Activated naive CD4-positive, alpha-beta T cell treated with anti-CD3 and anti-CD28 coated beads, Interleukin-2, amount 10 ng/mL, durations not matched to agents 7 days and 5 days (primary cell): Measurements from ENCODE around the gene POLDIP3.
"Not testable (repeated sequence)": the region's sequence is repeated elsewhere in the genome, so short reads cannot be mapped to it uniquely, and the experiment has no call there.

Experiments
- CTCF ChIA-PET: fragments of 350-600 bp; sonication (Branson Sonifier 250); formaldehyde crosslinking; loops from one replicate; lab custom pipeline; 2021; ENCODE audit warnings: antibody characterized with exemption; lab: Charles Lee
- DNase-seq: peaks from one replicate; pipeline ENCODE4 v3.0.0-alpha.2; 2020
- H3K27ac Mint-ChIP-seq: one replicate; pipeline ENCODE4 v1.8.0; 2021; ENCODE audit warnings: mild to moderate bottlenecking, moderate library complexity, mixed read lengths
- H3K27me3 Mint-ChIP-seq: one replicate; pipeline ENCODE4 v1.8.0; 2021; ENCODE audit warnings: mild to moderate bottlenecking, mixed read lengths
- H3K36me3 Mint-ChIP-seq: one replicate; pipeline ENCODE4 v1.8.0; 2021; ENCODE audit warnings: mixed read lengths
- H3K4me1 Mint-ChIP-seq: one replicate; pipeline ENCODE4 v1.8.0; 2021; ENCODE audit warnings: mixed read lengths
- H3K4me3 Mint-ChIP-seq: one replicate; pipeline ENCODE4 v1.8.0; 2021; ENCODE audit warnings: mild to moderate bottlenecking, moderate library complexity, mixed read lengths
- H3K9me3 Mint-ChIP-seq: one replicate; pipeline ENCODE4 v1.8.0; 2021; ENCODE audit warnings: mixed read lengths

POLDIP3 gene

DNA sequence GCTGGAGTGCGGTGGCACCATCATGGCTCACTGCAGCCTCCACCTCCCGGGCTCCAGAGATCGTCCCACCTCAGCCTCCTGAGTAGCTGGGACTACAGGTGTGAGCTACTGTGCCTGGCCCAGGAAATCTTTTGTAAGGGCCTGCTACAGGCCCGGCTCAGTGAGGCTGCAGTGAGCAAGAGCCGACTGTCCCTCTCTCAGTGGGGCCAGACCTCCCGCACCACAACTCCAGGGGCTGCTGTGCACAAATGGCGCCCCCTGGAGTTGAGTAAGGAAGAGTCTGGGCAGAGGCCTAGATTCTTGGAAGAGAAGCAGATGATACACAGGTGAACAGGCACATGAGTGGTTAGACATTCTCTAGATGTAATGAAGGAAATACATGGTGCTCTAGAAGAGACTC lies 53.9 kb downstream of the POLDIP3 start:
- Mint-ChIP-seq H3K27me3 (no peaks in the 10 kb centered on the region), H3K27ac (no peak overlapping the region), H3K4me1 (no peaks in the 10 kb centered on the region)

GRCh38 chr22:42560381-42560780 lies 54.3 kb downstream of the POLDIP3 start:
- H3K4me3 Mint-ChIP-seq, result no peak overlapping the region
- CTCF ChIA-PET, result interaction anchor here (1.0 to 1.6 kb wide), 5 partner anchors 8 to 591 kb away, joined by 3 to 4 read pairs (median 4); partner anchors contain the start of genes NFAM1 and SEPTIN3
- no peaks in the 10 kb centered on the region for H3K4me1 Mint-ChIP-seq
- no peak overlapping the region for H3K27ac Mint-ChIP-seq
- no peaks in the 10 kb centered on the region for H3K27me3 Mint-ChIP-seq
- no peaks in the 10 kb centered on the region for H3K36me3 Mint-ChIP-seq
- DNase-seq, result no peak
- H3K9me3 Mint-ChIP-seq, result no peaks in the 10 kb centered on the region

More for the DNA sequence above, 53.9 kb downstream of the POLDIP3 start:
- CTCF ChIA-PET, result interaction anchor here (1.0 to 1.6 kb wide), 5 partner anchors 8 to 591 kb away, joined by 3 to 4 read pairs (median 4); partner anchors contain the start of genes NFAM1 and SEPTIN3
- no peak for DNase-seq
- Mint-ChIP-seq H3K9me3 (no peaks in the 10 kb centered on the region), H3K4me3 (no peak overlapping the region), H3K36me3 (no peaks in the 10 kb centered on the region)

GRCh38 chr22:42553475-42554361 lies 61.0 kb downstream of the POLDIP3 start, which contains the start of gene SERHL2:
Gene SERHL2 (plus strand): TSS chr22:42553956. CDS start chr22:42554021, 65 bp downstream.
- Mint-ChIP-seq H3K27me3 (peaks cover 24% of the 10 kb centered on the region), H3K36me3 (no peaks in the 10 kb centered on the region), H3K27ac (peak within 1 kb of the TSS; percentile 68), H3K4me3 (peak within 1 kb of the TSS; percentile 77), H3K4me1 (peaks cover 22% of the 10 kb centered on the region), H3K9me3 (no peaks in the 10 kb centered on the region)
- CTCF ChIA-PET, result no interaction called here
- peak; percentile 91 for DNase-seq

GRCh38 chr22:42552294-42552647 lies 62.4 kb downstream of the POLDIP3 start:
- Mint-ChIP-seq H3K4me1 (peaks cover 22% of the 10 kb centered on the region), H3K4me3 (peak overlapping the region; percentile 64), H3K27me3 (peaks cover 29% of the 10 kb centered on the region), H3K27ac (peak overlapping the region; percentile 83)
- H3K9me3 Mint-ChIP-seq, CTCF ChIA-PET, H3K36me3 Mint-ChIP-seq, DNase-seq: not testable (repeated sequence)

DNA sequence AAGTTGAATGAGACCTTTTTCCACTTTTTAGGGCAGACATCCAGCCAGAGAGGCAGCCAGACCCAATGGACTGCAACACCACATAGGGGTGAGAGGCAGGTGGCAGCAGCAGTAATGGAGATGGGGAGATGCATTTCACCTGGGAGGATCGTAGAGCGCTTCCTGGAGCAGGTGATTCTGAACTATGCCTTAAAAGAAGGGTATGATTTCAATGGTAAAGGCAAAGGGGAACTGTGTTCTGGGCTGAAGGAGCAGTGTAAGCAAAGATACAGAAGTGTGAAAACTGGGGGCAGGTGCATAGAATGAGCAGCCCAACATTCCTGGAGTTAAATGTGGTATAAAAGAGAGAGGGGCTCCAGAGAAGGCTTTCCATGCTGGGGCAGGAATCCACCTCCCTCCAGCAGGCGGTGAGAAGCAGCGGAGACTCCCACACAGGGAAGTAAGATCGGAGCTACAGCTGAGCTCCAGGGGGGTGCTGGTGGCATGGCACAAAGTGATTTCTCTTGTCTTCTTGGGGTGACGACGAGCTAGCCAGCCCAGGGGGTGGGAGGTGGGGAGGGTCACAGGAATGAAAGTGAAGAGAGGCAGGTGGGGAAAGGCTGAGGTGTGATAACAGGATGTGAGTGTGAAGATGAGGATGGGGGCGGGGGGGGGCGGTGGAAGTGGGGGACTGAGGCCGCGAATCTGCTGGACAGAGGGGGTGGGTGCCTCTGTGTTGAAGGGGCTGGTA lies 65.2 kb downstream of the POLDIP3 start:
- Mint-ChIP-seq H3K4me1 (peaks cover 22% of the 10 kb centered on the region), H3K9me3 (no peaks in the 10 kb centered on the region), H3K36me3 (no peaks in the 10 kb centered on the region), H3K27ac (no peak overlapping the region), H3K27me3 (peaks cover 39% of the 10 kb centered on the region), H3K4me3 (no peak overlapping the region)
- no peak for DNase-seq
- CTCF ChIA-PET, result interaction anchor here (0.7 to 1.5 kb wide), 3 partner anchors 11 to 103 kb away, joined by 3 to 4 read pairs (median 3); no protein-coding TSS in a partner anchor

- Mint-ChIP-seq H3K4me3 (no peak overlapping the region), H3K4me1 (peaks cover 18% of the 10 kb centered on the region), H3K27ac (no peak overlapping the region), H3K36me3 (no peaks in the 10 kb centered on the region), H3K9me3 (no peaks in the 10 kb centered on the region), H3K27me3 (peaks cover 32% of the 10 kb centered on the region)
- no peak for DNase-seq
- CTCF ChIA-PET, result no interaction called here
These were observed 65.9 kb downstream of the POLDIP3 start for GRCh38 chr22:42548597-42549330.

DNA sequence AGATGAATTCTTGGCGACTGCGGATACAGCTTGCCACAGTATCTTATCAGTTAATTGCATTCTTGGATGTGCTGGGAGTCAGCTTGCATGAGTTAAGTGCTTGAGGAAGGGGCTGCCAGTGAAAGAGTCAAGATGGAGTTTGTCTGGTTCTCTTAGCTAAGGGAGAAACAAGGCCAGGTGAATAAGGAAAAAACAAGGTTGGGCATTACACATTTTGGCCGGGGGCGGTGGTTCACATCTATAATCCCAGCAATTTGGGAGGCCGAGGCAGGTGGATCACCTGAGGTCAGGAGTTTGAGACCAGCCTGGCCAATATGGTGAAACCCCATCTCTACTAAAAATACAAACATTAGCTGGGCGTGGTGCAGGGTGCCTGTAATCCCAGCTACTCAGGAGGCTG lies 66.6 kb downstream of the POLDIP3 start:
- H3K9me3 Mint-ChIP-seq, H3K27ac Mint-ChIP-seq, H3K4me3 Mint-ChIP-seq, DNase-seq, H3K36me3 Mint-ChIP-seq, CTCF ChIA-PET: not testable (repeated sequence)
- Mint-ChIP-seq H3K27me3 (peaks cover 33% of the 10 kb centered on the region), H3K4me1 (peaks cover 15% of the 10 kb centered on the region)

DNA sequence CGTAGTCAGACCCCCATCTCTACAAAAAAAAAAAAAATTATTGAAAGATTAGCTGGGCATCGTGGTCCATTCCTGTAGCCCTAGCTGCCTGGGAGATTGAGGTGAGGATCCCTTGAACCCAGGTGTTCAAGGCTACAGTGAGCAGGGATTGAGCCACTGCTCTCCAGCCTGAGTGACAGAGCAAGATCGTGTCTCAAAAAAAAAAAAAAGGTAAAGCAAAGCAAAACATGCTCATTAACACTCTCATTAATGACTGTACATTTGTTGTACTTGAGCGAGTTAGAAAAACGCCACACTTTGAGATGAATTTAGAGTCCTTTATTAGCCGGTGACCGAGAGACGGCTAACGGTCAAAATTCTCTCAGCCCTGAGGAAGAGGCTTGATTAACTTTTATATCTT lies 67.1 kb downstream of the POLDIP3 start:
- peaks cover 13% of the 10 kb centered on the region for H3K4me1 Mint-ChIP-seq
- DNase-seq, result no peak
- H3K27ac Mint-ChIP-seq, result no peak overlapping the region
- no peaks in the 10 kb centered on the region for H3K9me3 Mint-ChIP-seq
- CTCF ChIA-PET, result no interaction called here
- peaks cover 36% of the 10 kb centered on the region for H3K27me3 Mint-ChIP-seq
- H3K36me3 Mint-ChIP-seq, result no peaks in the 10 kb centered on the region
- no peak overlapping the region for H3K4me3 Mint-ChIP-seq

- DNase-seq, result no peak
- H3K36me3 Mint-ChIP-seq, result no peaks in the 10 kb centered on the region
- no peak overlapping the region for H3K4me3 Mint-ChIP-seq
- H3K27ac Mint-ChIP-seq, result no peak overlapping the region
- H3K9me3 Mint-ChIP-seq, result no peaks in the 10 kb centered on the region
- H3K27me3 Mint-ChIP-seq, result peaks cover 31% of the 10 kb centered on the region
- CTCF ChIA-PET, result no interaction called here
- H3K4me1 Mint-ChIP-seq, result no peaks in the 10 kb centered on the region
These were observed 70.0 kb downstream of the POLDIP3 start for GRCh38 chr22:42544686-42545085.

DNA sequence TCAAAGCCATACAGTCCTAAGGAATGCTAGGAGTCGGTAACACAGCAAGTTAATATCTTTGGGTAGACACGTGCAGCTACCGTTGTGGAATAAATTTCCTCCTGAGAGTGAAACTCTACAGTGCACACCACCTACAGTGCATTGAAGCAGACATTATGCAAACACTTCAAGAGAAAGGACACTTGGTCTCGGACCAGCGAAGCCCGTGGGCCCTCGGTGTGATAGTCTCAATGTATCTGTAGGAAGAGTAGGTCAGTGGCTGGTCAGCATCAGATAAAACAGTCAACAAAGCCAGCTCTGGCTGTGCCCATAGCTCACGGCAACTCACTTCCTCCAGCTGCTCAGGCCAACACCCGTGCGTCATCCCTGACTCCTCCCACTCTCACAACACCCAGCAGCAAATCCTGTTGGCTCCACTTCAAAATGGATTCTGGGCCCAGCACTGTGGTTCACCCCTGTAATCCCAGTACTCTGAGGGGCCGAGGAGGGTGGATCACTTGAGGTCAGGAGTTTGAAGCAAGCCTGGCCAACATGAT lies 75.4 kb downstream of the POLDIP3 start:
- DNase-seq, H3K9me3 Mint-ChIP-seq, H3K36me3 Mint-ChIP-seq, H3K4me3 Mint-ChIP-seq, H3K27me3 Mint-ChIP-seq, CTCF ChIA-PET: not testable (repeated sequence)
- peaks cover 20% of the 10 kb centered on the region for H3K4me1 Mint-ChIP-seq
- H3K27ac Mint-ChIP-seq, result peak overlapping the region; percentile 38

GRCh38 chr22:42537199-42537831 lies 77.4 kb downstream of the POLDIP3 start:
- H3K4me1 Mint-ChIP-seq, result peaks cover 36% of the 10 kb centered on the region
- not testable (repeated sequence) for H3K9me3 Mint-ChIP-seq, H3K4me3 Mint-ChIP-seq, DNase-seq, H3K27me3 Mint-ChIP-seq, H3K36me3 Mint-ChIP-seq
- H3K27ac Mint-ChIP-seq, result peak overlapping the region; percentile 63
- CTCF ChIA-PET, result interaction anchor here (1.3 kb wide), 1 partner anchor 13 kb away, joined by 3 read pairs; no protein-coding TSS in a partner anchor

DNA sequence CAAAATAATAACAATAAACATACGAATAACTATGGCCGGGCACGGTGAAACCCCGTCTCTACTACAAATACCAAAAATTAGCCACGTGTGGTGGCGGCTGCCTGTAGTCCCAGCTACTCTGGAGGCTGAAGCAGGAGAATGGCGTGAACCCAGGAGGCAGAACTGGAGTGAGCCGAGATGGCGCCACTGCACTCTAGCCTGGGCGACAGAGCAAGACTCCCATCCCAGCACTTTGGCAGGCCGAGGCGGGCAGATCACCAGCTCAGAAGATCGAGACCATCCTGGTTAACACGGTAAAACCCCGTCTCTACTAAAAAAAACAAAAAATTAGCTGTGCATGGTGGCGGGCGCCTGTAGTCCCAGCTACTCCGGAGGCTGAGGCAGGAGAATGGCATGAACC lies 78.0 kb downstream of the POLDIP3 start:
- H3K27ac Mint-ChIP-seq, H3K27me3 Mint-ChIP-seq, DNase-seq, CTCF ChIA-PET, H3K36me3 Mint-ChIP-seq, H3K4me3 Mint-ChIP-seq, H3K9me3 Mint-ChIP-seq: not testable (repeated sequence)
- peaks cover 37% of the 10 kb centered on the region for H3K4me1 Mint-ChIP-seq

GRCh38 chr22:42536166-42536565 lies 78.5 kb downstream of the POLDIP3 start:
- no peaks in the 10 kb centered on the region for H3K27me3 Mint-ChIP-seq
- no peak overlapping the region for H3K27ac Mint-ChIP-seq
- H3K9me3 Mint-ChIP-seq, result no peaks in the 10 kb centered on the region
- peaks cover 37% of the 10 kb centered on the region for H3K4me1 Mint-ChIP-seq
- CTCF ChIA-PET, result no interaction called here
- H3K36me3 Mint-ChIP-seq, result no peaks in the 10 kb centered on the region
- DNase-seq, result no peak
- H3K4me3 Mint-ChIP-seq, result no peak overlapping the region
